ENCODE measurements around the gene ITSN2. TPM values are rescaled to one million over a fixed set of nuclear protein-coding genes. Genes with fewer than 3 reads are reported as not detected.
A peak's percentile ranks its signal among the peaks of the same experiment; 100 is the strongest.

The ITSN2 gene
- total RNA-seq, 3 donors from 2014 or later = 52.5 to 57.6 (median 52.9) TPM

DNA sequence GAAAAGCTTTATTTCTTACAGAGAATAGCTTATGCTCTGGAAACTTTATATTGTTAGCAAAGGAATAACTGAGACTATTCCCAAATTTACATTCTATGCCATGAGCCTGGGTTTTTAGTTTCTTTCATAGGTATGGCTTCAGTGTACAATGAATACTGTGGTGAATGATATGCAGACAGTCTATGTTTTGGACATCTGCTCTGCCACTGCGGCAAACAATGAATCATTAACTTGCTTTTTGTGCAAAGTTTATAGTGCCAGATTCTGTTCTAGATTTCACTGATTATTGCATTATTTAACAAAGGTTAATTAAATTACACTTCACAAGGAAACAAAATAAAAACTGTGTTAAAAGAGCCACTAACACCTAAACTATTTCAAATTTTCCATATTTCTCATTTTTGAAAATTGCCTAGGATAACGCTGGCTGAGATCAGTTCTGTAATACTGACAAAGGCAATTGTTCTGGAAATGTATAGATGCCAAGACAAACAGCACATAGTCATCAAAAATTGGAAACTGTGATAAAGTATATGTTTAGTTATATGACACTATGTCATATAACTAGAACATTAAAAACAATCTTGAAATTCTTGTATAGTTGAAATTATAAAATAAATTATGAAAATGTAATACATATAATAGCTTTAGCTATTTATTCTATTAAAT, 74.7 kb downstream of the ITSN2 start:
- Mint-ChIP-seq H3K36me3 (ENCODE audit: insufficient read depth) (peaks cover 36% of the 10 kb centered on the region), H3K4me1 (ENCODE audit: low read depth) (no peaks in the 10 kb centered on the region)

GRCh38 chr2:24280645-24281044, 79.7 kb downstream of the ITSN2 start:
- no peak overlapping the region for H3K4me3 Mint-ChIP-seq
- no peaks in the 10 kb centered on the region for H3K4me1 Mint-ChIP-seq (ENCODE audit: low read depth)
- H3K9me3 Mint-ChIP-seq = no peaks in the 10 kb centered on the region
- H3K27me3 Mint-ChIP-seq (ENCODE audit: low read depth) = no peaks in the 10 kb centered on the region
- H3K36me3 Mint-ChIP-seq (ENCODE audit: insufficient read depth) = peaks cover 23% of the 10 kb centered on the region
- DNase-seq (no peak), ATAC-seq (no peak)

More for the DNA sequence above, 74.7 kb downstream of the ITSN2 start:
- H3K9me3 Mint-ChIP-seq = no peaks in the 10 kb centered on the region
- ATAC-seq = no peak
- no peak for DNase-seq
- H3K4me3 Mint-ChIP-seq = no peak overlapping the region
- no peaks in the 10 kb centered on the region for H3K27me3 Mint-ChIP-seq (ENCODE audit: low read depth)

DNA sequence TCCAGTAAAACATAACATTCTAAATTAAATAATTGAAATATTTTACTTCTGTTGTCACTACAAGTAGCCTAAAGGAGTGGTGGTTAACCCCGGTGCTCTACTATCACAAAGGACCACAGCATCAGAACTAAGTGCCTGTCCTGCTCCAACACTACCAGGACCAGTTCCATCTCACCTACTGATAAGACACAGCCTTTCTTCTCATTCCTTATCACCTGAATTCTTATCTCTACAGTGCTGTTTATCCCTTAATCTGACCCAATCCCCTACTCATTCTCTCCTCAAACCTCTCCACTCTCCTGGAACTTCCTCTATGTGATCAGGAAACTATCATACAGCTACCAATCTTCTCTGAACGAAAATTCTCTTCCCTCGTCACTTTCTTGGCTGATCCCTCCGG, 80.2 kb downstream of the ITSN2 start:
- H3K4me1 Mint-ChIP-seq (ENCODE audit: low read depth) = no peaks in the 10 kb centered on the region
- no peaks in the 10 kb centered on the region for H3K9me3 Mint-ChIP-seq
- DNase-seq (no peak), ATAC-seq (no peak)
- H3K27me3 Mint-ChIP-seq (ENCODE audit: low read depth) = no peaks in the 10 kb centered on the region
- peaks cover 22% of the 10 kb centered on the region for H3K36me3 Mint-ChIP-seq (ENCODE audit: insufficient read depth)
- H3K4me3 Mint-ChIP-seq = no peak overlapping the region

DNA sequence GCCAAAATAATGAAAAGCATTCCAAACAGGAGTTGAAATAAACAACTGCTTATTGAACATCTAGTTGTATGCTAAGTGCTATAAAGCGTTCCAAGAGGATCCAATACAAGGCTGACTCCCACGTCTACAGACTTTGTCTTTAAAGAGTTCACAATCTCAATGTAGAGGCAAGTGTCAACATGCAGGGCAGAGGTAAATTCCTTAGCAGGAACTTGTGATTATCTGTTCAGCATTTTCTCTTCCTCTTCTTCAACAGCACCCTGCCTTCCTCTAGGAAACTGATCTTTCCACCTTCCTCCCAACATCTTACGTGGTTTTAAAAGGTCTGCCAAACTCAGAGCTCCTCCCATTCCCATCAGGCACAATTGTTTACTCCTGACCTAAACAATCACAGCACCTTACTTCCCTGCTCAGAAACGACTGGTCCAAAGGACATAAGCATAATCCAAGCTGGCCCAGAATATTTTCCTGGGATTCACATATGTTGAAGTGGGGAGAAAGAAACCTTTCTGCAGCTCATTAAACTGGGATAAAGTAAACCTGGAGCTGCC, 83.9 kb downstream of the ITSN2 start:
- Mint-ChIP-seq H3K9me3 (no peaks in the 10 kb centered on the region), H3K27me3 (ENCODE audit: low read depth) (no peaks in the 10 kb centered on the region), H3K4me1 (ENCODE audit: low read depth) (no peaks in the 10 kb centered on the region), H3K4me3 (no peak overlapping the region), H3K36me3 (ENCODE audit: insufficient read depth) (peaks cover 34% of the 10 kb centered on the region)
- ATAC-seq = no peak
- DNase-seq = no peak

DNA sequence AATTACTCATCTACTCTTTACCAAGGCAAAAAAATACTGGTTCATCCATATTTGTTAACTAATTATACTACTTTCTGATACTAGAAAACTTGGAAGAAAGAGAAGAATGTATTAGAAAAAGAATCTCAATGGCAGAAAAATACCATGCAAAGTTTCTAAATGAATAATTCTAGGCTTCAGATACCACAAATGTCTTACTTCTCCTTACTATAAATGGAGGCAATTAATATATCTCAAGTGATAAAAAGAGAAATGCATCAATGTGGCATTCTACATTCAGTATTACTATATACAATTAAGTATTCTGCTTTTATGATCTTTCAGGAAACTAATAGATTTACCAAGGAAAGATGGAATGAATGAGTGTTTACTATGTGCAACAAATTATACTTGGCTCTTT, 85.5 kb downstream of the ITSN2 start:
- DNase-seq (no peak), ATAC-seq (no peak)
- H3K27me3 Mint-ChIP-seq (ENCODE audit: low read depth) = no peaks in the 10 kb centered on the region
- H3K4me3 Mint-ChIP-seq = no peak overlapping the region
- no peaks in the 10 kb centered on the region for H3K4me1 Mint-ChIP-seq (ENCODE audit: low read depth)
- no peaks in the 10 kb centered on the region for H3K9me3 Mint-ChIP-seq
- peaks cover 42% of the 10 kb centered on the region for H3K36me3 Mint-ChIP-seq (ENCODE audit: insufficient read depth)

GRCh38 chr2:24273598-24273997, 86.7 kb downstream of the ITSN2 start:
- no peak for DNase-seq
- ATAC-seq = no peak
- Mint-ChIP-seq H3K27me3 (ENCODE audit: low read depth) (no peaks in the 10 kb centered on the region), H3K9me3 (no peaks in the 10 kb centered on the region), H3K4me1 (ENCODE audit: low read depth) (peaks cover 5% of the 10 kb centered on the region), H3K4me3 (no peak overlapping the region), H3K36me3 (ENCODE audit: insufficient read depth) (peaks cover 49% of the 10 kb centered on the region)

GRCh38 chr2:24272907-24273306, 87.4 kb downstream of the ITSN2 start:
- no peak overlapping the region for H3K4me3 Mint-ChIP-seq
- ATAC-seq (no peak), DNase-seq (no peak)
- H3K36me3 Mint-ChIP-seq (ENCODE audit: insufficient read depth) = peaks cover 52% of the 10 kb centered on the region
- no peaks in the 10 kb centered on the region for H3K27me3 Mint-ChIP-seq (ENCODE audit: low read depth)
- H3K4me1 Mint-ChIP-seq (ENCODE audit: low read depth) = peaks cover 5% of the 10 kb centered on the region
- H3K9me3 Mint-ChIP-seq = no peaks in the 10 kb centered on the region

DNA sequence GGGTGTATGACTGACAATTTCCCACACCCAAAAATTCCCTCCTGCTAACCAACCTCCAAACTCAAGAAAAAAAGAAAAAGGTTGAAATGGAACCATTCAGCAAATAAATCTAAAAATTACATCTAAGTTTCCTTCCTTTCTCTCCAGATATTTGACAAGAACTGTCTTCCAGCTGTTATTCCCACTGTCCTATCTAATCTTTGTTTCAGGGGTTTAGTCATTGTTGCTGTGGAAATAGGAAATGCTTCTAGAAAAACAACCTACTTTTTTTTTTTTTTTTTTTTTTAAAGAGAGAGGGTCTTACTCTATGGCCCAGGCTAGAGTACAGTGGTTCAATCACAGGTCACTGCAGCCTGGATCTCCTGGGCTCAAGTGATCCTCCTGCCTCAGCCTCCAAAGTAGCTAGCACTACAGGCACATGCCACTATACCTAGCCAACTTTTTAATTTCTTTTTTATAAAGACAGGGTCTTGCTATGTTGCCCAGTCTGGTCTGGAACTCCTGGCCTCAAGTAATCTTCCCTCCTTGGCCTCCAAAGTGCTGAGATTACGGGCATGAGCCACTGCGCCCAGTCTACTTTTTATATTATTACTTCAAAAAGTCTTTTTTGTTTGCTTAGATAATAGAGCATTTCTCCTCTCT, 88.1 kb downstream of the ITSN2 start:
- ATAC-seq = no peak
- no peaks in the 10 kb centered on the region for H3K27me3 Mint-ChIP-seq (ENCODE audit: low read depth)
- H3K4me1 Mint-ChIP-seq (ENCODE audit: low read depth) = peaks cover 5% of the 10 kb centered on the region
- H3K36me3 Mint-ChIP-seq (ENCODE audit: insufficient read depth) = peaks cover 53% of the 10 kb centered on the region
- H3K4me3 Mint-ChIP-seq = no peak overlapping the region
- no peaks in the 10 kb centered on the region for H3K9me3 Mint-ChIP-seq
- DNase-seq = no peak

DNA sequence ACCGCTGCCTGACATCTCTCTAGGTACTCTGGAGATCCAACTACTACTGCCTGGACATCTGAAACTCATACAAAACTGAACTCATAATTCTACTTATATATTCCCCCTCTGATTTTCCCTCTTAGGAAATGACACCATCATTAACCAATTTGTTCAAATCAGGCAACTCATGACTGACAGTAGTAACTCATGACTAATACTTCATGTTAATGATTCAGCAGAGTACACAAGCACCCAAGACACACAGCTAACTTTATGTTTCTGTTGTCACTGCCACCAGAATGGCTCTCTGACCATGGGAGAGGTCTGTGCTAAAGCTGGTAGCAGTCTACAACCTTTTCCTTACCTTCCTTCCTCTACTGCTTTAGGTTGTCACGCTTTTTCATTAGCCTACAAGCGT, 91.1 kb downstream of the ITSN2 start:
- peak; percentile 63 to 65 for ATAC-seq
- no peaks in the 10 kb centered on the region for H3K9me3 Mint-ChIP-seq
- H3K4me3 Mint-ChIP-seq = no peak overlapping the region
- no peaks in the 10 kb centered on the region for H3K27me3 Mint-ChIP-seq (ENCODE audit: low read depth)
- peaks cover 5% of the 10 kb centered on the region for H3K4me1 Mint-ChIP-seq (ENCODE audit: low read depth)
- no peak for DNase-seq
- peaks cover 63% of the 10 kb centered on the region for H3K36me3 Mint-ChIP-seq (ENCODE audit: insufficient read depth)

DNA sequence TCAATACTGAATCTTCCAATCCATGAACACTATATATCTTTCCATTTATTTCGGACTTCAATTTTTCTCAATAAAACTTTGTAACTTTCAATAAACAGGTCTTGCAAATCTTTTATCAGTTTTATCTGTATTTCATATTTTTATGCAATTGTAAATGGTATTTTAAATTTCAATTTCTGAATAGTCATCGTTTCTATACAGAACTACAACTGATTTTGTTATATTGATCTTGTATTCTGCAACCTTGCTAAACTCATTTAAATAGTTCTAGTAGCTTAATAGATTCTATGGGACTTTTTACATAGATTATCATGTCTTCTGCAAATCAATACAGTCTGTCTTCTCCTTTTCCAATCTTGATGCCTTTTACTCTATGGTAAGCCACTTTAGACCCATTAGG, 95.1 kb downstream of the ITSN2 start:
- no peaks in the 10 kb centered on the region for H3K27me3 Mint-ChIP-seq (ENCODE audit: low read depth)
- H3K9me3 Mint-ChIP-seq = no peaks in the 10 kb centered on the region
- no peak overlapping the region for H3K4me3 Mint-ChIP-seq
- ATAC-seq (no peak), DNase-seq (no peak)
- H3K4me1 Mint-ChIP-seq (ENCODE audit: low read depth) = peaks cover 13% of the 10 kb centered on the region
- H3K36me3 Mint-ChIP-seq (ENCODE audit: insufficient read depth) = peaks cover 46% of the 10 kb centered on the region

- Mint-ChIP-seq H3K36me3 (ENCODE audit: insufficient read depth) (peaks cover 29% of the 10 kb centered on the region), H3K4me1 (ENCODE audit: low read depth) (peaks cover 8% of the 10 kb centered on the region), H3K4me3 (no peak overlapping the region), H3K9me3 (no peaks in the 10 kb centered on the region), H3K27me3 (ENCODE audit: low read depth) (no peaks in the 10 kb centered on the region)
- no peak for ATAC-seq
- no peak for DNase-seq
Measured at GRCh38 chr2:24262421-24262970, 97.8 kb downstream of the ITSN2 start.

GRCh38 chr2:24261441-24261840, 98.9 kb downstream of the ITSN2 start:
- DNase-seq = no peak
- Mint-ChIP-seq H3K9me3 (no peaks in the 10 kb centered on the region), H3K36me3 (ENCODE audit: insufficient read depth) (peaks cover 31% of the 10 kb centered on the region), H3K27me3 (ENCODE audit: low read depth) (no peaks in the 10 kb centered on the region), H3K4me3 (no peak overlapping the region), H3K4me1 (ENCODE audit: low read depth) (peaks cover 8% of the 10 kb centered on the region)
- ATAC-seq = no peak

DNA sequence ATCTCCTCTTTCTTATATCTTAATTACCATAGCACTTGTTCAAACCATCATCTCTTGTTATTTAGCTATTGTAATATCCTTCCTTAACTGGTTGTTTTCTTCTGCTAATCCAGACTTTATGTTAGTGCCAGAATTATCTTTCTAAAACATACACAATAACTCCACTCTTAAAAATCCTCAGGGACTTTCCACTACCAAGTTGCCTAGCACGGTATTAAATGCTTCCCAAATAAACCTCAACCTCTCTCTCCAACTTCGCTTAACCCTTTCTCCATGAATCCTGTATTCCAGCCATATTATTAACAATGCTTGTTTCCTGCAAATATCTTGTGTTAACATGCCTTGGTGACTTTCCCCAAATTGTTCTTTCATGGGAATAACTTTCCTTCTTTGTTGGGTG, 101.0 kb downstream of the ITSN2 start:
- no peak for ATAC-seq
- Mint-ChIP-seq H3K4me3 (no peak overlapping the region), H3K27me3 (ENCODE audit: low read depth) (no peaks in the 10 kb centered on the region), H3K4me1 (ENCODE audit: low read depth) (peaks cover 8% of the 10 kb centered on the region), H3K9me3 (no peaks in the 10 kb centered on the region), H3K36me3 (ENCODE audit: insufficient read depth) (peaks cover 21% of the 10 kb centered on the region)
- no peak for DNase-seq

- no peaks in the 10 kb centered on the region for H3K27me3 Mint-ChIP-seq (ENCODE audit: low read depth)
- DNase-seq = no peak
- peaks cover 23% of the 10 kb centered on the region for H3K36me3 Mint-ChIP-seq (ENCODE audit: insufficient read depth)
- ATAC-seq = no peak
- no peaks in the 10 kb centered on the region for H3K9me3 Mint-ChIP-seq
- no peak overlapping the region for H3K4me3 Mint-ChIP-seq
- peaks cover 8% of the 10 kb centered on the region for H3K4me1 Mint-ChIP-seq (ENCODE audit: low read depth)
Measured at GRCh38 chr2:24258718-24259117, 101.6 kb downstream of the ITSN2 start.
